GM21619 (cell line): ENCODE measurements around the gene DNM3.

Experiments
- ATAC-seq: cut with Tn5 transposase; IDR thresholded peaks from one replicate; pipeline ENCODE4 v1.9.1; 2021; ENCODE audit not compliant: unreplicated experiment

DNM3 gene

GRCh38 chr1:172399756-172400721 lies 558.7 kb downstream of the DNM3 start:
- ATAC-seq, result no peak

GRCh38 chr1:172400722-172401105 lies 559.4 kb downstream of the DNM3 start:
- no peak for ATAC-seq

GRCh38 chr1:172401477-172401876 lies 560.2 kb downstream of the DNM3 start:
- ATAC-seq, result no peak

GRCh38 chr1:172401892-172402291 lies 560.6 kb downstream of the DNM3 start:
- no peak for ATAC-seq

- no peak for ATAC-seq
Observed at GRCh38 chr1:172402878-172403569, 561.7 kb downstream of the DNM3 start.

GRCh38 chr1:172404121-172404520 lies 562.8 kb downstream of the DNM3 start:
- no peak for ATAC-seq

- no peak for ATAC-seq
Observed at GRCh38 chr1:172405912-172406311, 564.6 kb downstream of the DNM3 start.

GRCh38 chr1:172406968-172407367 lies 565.7 kb downstream of the DNM3 start:
- ATAC-seq, result no peak

GRCh38 chr1:172408958-172409357 lies 567.7 kb downstream of the DNM3 start:
- no peak for ATAC-seq

- ATAC-seq, result no peak
Observed at GRCh38 chr1:172410027-172410426, 568.7 kb downstream of the DNM3 start.

- ATAC-seq, result no peak
Observed at GRCh38 chr1:172411791-172412338, 570.6 kb downstream of the DNM3 start.

GRCh38 chr1:172414331-172414730 lies 573.0 kb downstream of the DNM3 start:
- no peak for ATAC-seq

GRCh38 chr1:172416496-172417035 lies 575.3 kb downstream of the DNM3 start:
- ATAC-seq, result no peak

- no peak for ATAC-seq
Observed at GRCh38 chr1:172417557-172417956, 576.3 kb downstream of the DNM3 start.

- no peak for ATAC-seq
Observed at GRCh38 chr1:172420385-172420784, 579.1 kb downstream of the DNM3 start, which contains the start of gene C1orf105. Gene C1orf105, plus strand, starts transcription at chr1:172420685. Its CDS starts 201 bp downstream, at chr1:172420886.

GRCh38 chr1:172421974-172422604 lies 580.8 kb downstream of the DNM3 start:
- ATAC-seq, result no peak

GRCh38 chr1:172423336-172423735 lies 582.0 kb downstream of the DNM3 start:
- ATAC-seq, result no peak

- ATAC-seq, result no peak
Observed at GRCh38 chr1:172425339-172425738, 584.0 kb downstream of the DNM3 start.

- no peak for ATAC-seq
Observed at GRCh38 chr1:172427191-172427590, 585.9 kb downstream of the DNM3 start.

- ATAC-seq, result no peak
Observed at GRCh38 chr1:172429331-172430127, 588.2 kb downstream of the DNM3 start.
